Measurements from ENCODE around the gene UBE2J2. TPM values are rescaled to one million over a fixed set of nuclear protein-coding genes. Genes with fewer than 3 reads are reported as not detected.

Gene UBE2J2
- total and polyA plus RNA-seq, 2 of the 8 experiments (the other 6 are each of a cell fraction or from before 2014, with no cell fraction given) = 33.6 to 67.9 TPM

- DNase-seq (ENCODE audit: low read depth in 1 of 2, low spot score in 2 of 2) = no peak
- CTCF ChIA-PET (ENCODE audit: partially characterized antibody) = interaction anchor here (1.7 kb wide), 1 partner anchor 21 kb away, joined by 6 read pairs; no protein-coding TSS in a partner anchor
These were observed 47.2 kb upstream of the UBE2J2 start for GRCh38 chr1:1320666-1321448.

More at GRCh38 chr1:1320666-1321448, 47.2 kb upstream of the UBE2J2 start:
- Histone ChIP-seq H2BK120ac (replicated peaks; ENCODE audit: low read depth, low read length) (no peak overlapping the region), H4K8ac (ENCODE audit: extremely low read depth, insufficient read depth, low read length) (no peak overlapping the region), H3K9ac (replicated peaks in 1 of 4; ENCODE audit: extremely low read depth in 1 of 4, low read depth in 3 of 4, low read length in 3 of 4) (no peak overlapping the region), H3K4ac (replicated peaks; ENCODE audit: insufficient read length, low read depth, low read length) (no peak overlapping the region), H4K91ac (replicated peaks; ENCODE audit: insufficient read length, low read length) (no peak overlapping the region), H3K18ac (ENCODE audit: extremely low read depth, low read length) (no peak overlapping the region), H3K23ac (ENCODE audit: insufficient read length) (no peak overlapping the region), H2BK5ac (ENCODE audit: low read depth, low read length) (no peak overlapping the region), H3K14ac (ENCODE audit: insufficient read length) (no peak overlapping the region), H3K36me3 (ENCODE audit: control insufficient read depth in 2 of 4, insufficient read depth in 4 of 4, low read length in 3 of 4) (peaks cover 0 to 12% (median 6%) of the 10 kb centered on the region in 4 experiments; a peak in 6 of 8 replicates), H2AFZ (ENCODE audit: low read length) (no peak overlapping the region), H3K79me1 (ENCODE audit: low read depth, low read length) (peaks cover 38% of the 10 kb centered on the region), H3K27ac (ENCODE audit: low read depth, low read length) (no peak overlapping the region), H2BK12ac (ENCODE audit: low read depth, low read length) (no peak overlapping the region), H3K56ac (replicated peaks; ENCODE audit: insufficient read length, low read depth, low read length) (no peak overlapping the region), H4K5ac (ENCODE audit: insufficient read length, low read depth, low read length) (no peak overlapping the region), H3K27me3 (replicated peaks in 1 of 4; ENCODE audit: control insufficient read depth in 3 of 4, extremely low read depth in 1 of 4, insufficient read depth in 3 of 4, low read length in 3 of 4) (no peaks in the 10 kb centered on the region), H3K23me2 (ENCODE audit: low read depth, low read length) (peaks cover 7% of the 10 kb centered on the region; the same call in 1 of the 2 replicates), H3K4me2 (ENCODE audit: insufficient read depth in 1 of 2, low read depth in 2 of 2, low read length in 2 of 2) (no peak overlapping the region), H4K20me1 (replicated peaks in 1 of 2; ENCODE audit: control insufficient read depth in 1 of 2, insufficient read depth in 2 of 2, low read length in 2 of 2) (peaks cover 25 to 37% of the 10 kb centered on the region in 2 experiments), H2BK20ac (ENCODE audit: low read length) (no peak overlapping the region), H3K79me2 (ENCODE audit: control insufficient read depth in 1 of 2, insufficient read depth in 2 of 2, low read length in 2 of 2) (peaks cover 12 to 55% of the 10 kb centered on the region in 2 experiments; a peak in 3 of 4 replicates), H3K9me3 (ENCODE audit: insufficient read depth in 2 of 2, low read depth in 1 of 2, low read length in 1 of 2) (no peaks in the 10 kb centered on the region), H2AK5ac (ENCODE audit: low read depth, low read length) (no peak overlapping the region), H3K4me3 (ENCODE audit: extremely low read depth in 1 of 4, insufficient read depth in 2 of 4, low read depth in 3 of 4, low read length in 4 of 4) (no peak overlapping the region), H3K4me1 (replicated peaks in 1 of 4; ENCODE audit: control insufficient read depth in 3 of 4, insufficient read depth in 4 of 4, low read length in 3 of 4) (peaks cover 0 to 16% (median 5%) of the 10 kb centered on the region in 4 experiments; a peak in 5 of 7 replicates), H2BK15ac (ENCODE audit: low read length) (no peak overlapping the region)
- 91% methylated on average over 18 of the region's 23 CpGs; no CpG with 5 or more reads in 1 of the 2 experiments for WGBS, 2 experiments (ENCODE audit: extremely low coverage in 1 of 2, insufficient coverage in 1 of 2, insufficient read length in 1 of 2, insufficient replicate concordance in 2 of 2, low coverage in 1 of 2, low lambda C conversion rate in 2 of 2, missing lambda C conversion rate in 1 of 2)
- no peak for FAIRE-seq
- TF ChIP-seq TAF7 (optimal IDR thresholded peaks at IDR 0.05; ENCODE audit: borderline replicate concordance, low read depth, low read length) = no peak
- no peak for TF ChIP-seq BRCA1 (IDR thresholded peaks at IDR 0.05; ENCODE audit: low read depth, low read length)
- TF ChIP-seq SIN3A (conservative IDR thresholded peaks at IDR 0.05 in 1 of 2, IDR thresholded peaks at IDR 0.05 in 1 of 2; ENCODE audit: low read depth in 1 of 2, low read length in 2 of 2) = no peak
- no peak for TF ChIP-seq E2F6 (IDR thresholded peaks at IDR 0.05)
- no peak for TF ChIP-seq CHD1 (IDR thresholded peaks at IDR 0.05; ENCODE audit: low read depth, low read length)
- POLR2A ChIA-PET (ENCODE audit: partially characterized antibody) = interaction anchor here (1.1 to 3.0 kb wide), 6 partner anchors 10 to 31 kb away, joined by 3 to 20 read pairs (median 6); partner anchors contain the start of gene TAS1R3

Data from H1 (cell line).